GM12864 (cell line): ENCODE measurements around the gene ANKRD62.
A peak's percentile ranks its signal among the peaks of the same experiment; 100 is the strongest.
"Not testable (repeated sequence)": the region's sequence is repeated elsewhere in the genome, so short reads cannot be mapped to it uniquely, and the experiment has no call there.

Experiments used
- DNase-seq: peaks from one replicate; pipeline ENCODE4 v3.0.0-alpha.2; 2011; ENCODE audit warnings: low read depth
- H3K4me3 ChIP-seq: 2 replicates; pipeline ENCODE4 v1.5.1; 2011; ENCODE audit warnings: mild to moderate bottlenecking, low read depth, low read length, control low read depth
- TF ChIP-seq, protein P1 (sequence below): IDR thresholded peaks from 2 replicates; pipeline ENCODE4 v1.5.1; 2011; ENCODE audit warnings: low read depth, mild to moderate bottlenecking, moderate library complexity, low read length, control low read depth, inconsistent platforms; ENCODE audit errors: missing control alignments

The ANKRD62 gene

DNA sequence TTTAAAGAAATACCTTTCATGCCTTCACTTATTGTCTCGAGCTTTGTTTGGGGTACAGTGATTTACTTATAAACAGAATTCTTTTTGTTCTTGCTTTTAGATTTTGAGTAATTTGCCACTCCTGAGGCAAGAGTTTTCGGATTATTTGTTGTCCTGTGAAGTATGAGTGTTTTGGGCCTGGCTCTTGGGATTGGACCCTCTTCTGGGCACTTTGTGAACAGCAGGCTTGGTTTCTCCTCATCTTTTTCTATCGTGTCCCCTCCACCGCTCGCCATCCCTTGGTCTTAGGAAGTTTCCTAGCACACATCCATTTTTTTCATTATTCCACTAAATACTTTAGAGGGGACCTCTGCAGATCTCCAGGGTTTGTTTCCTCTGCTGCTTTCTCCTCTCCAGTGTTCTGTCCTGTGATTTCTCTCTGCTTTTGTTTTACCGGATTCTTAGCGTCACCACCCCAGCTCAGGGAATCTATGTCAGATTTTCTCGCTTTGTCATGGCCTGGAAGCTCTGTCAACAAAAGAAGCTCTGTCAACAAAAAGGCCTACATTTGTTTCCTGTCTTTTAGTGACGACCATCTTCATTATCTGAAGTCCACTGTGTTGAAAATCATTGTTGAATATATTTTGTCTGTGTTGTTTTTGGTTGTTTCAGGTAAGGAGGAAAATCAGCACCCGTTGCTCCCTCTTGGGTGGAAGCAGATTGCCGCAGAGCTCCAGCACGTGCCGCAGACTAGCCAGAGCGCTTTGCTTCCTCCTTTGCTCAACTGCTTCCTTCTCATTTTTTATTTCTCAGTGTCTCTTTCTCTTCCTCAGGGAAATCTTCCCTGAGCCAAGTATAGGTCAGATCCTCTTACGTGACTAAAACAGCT lies 27.8 kb downstream of the ANKRD62 start:
- no peak overlapping the region for H3K4me3 ChIP-seq
- DNase-seq = no peak
- TF ChIP-seq, protein P1, sequence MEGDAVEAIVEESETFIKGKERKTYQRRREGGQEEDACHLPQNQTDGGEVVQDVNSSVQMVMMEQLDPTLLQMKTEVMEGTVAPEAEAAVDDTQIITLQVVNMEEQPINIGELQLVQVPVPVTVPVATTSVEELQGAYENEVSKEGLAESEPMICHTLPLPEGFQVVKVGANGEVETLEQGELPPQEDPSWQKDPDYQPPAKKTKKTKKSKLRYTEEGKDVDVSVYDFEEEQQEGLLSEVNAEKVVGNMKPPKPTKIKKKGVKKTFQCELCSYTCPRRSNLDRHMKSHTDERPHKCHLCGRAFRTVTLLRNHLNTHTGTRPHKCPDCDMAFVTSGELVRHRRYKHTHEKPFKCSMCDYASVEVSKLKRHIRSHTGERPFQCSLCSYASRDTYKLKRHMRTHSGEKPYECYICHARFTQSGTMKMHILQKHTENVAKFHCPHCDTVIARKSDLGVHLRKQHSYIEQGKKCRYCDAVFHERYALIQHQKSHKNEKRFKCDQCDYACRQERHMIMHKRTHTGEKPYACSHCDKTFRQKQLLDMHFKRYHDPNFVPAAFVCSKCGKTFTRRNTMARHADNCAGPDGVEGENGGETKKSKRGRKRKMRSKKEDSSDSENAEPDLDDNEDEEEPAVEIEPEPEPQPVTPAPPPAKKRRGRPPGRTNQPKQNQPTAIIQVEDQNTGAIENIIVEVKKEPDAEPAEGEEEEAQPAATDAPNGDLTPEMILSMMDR = peak; percentile 40

DNA sequence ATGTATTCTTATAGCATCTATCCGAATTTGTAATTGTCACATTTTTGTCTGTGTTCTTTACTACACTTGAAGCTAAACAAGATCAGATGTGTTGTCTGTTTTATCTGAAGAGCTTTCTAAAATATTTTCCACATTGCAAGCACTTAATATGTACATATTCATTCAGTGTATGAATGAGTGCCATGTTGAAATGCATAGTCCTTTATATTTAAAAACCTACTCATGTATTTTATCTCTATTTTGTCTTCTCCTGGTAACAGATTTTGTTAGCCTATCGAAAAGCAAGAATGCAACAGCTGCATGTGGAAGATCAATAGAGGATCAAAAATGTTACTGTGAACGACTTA lies 28.4 kb downstream of the ANKRD62 start:
- not testable (repeated sequence) for H3K4me3 ChIP-seq, DNase-seq

DNA sequence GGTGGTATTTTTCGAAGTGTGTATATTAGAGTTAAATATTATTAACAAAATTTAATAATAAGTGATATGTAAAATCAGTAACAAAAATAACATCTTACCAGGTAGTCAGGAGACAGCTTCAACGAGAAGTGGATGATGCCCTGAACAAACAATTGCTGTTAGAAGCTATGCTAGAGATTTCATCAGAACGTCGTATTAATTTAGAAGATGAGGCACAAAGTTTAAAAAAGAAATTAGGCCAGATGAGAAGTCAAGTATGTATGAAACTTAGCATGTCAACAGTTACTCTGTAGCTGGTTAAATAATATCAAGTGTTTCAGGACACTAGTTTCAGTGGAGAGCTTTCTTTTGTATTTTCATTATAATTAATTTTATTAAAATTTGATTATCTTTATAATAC lies 34.0 kb downstream of the ANKRD62 start:
- DNase-seq, H3K4me3 ChIP-seq: not testable (repeated sequence)

DNA sequence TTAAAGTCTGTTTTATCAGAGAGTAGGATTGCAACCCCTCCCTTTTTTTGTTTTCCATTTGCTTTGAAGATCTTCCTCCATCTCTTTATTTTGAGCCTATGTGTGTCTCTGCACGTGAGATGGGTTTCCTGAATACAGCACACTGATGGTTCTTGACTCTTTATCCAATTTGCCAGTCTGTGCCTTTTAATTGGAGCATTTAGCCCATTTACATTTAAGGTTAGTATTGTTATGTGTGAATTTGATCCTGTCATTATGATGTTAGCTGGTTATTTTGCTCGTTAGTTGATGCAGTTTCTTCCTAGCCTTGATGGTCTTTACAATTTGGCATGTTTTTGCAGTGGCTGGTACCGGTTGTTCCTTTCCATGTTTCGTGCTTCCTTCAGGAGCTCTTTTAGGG lies 45.2 kb downstream of the ANKRD62 start:
- DNase-seq, H3K4me3 ChIP-seq: not testable (repeated sequence)

DNA sequence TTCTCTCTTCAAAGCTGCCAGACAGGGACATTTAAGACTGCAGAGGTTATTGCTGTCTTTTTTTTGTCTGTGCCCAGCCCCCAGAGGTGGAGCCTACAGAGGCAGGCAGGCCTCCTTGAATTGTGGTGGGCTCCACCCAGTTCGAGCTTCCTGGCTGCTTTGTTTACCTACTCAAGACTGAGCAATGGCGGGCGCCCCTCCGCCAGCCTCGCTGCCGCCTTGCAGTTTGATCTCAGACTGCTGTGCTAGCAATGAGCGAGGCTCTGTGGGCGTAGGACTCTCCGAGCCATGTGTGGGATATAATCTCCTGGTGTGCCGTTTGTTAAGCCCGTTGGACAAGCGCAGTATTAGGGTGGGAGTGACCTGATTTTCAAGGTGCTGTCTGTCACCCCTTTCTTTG lies 47.2 kb downstream of the ANKRD62 start:
- not testable (repeated sequence) for DNase-seq, H3K4me3 ChIP-seq

DNA sequence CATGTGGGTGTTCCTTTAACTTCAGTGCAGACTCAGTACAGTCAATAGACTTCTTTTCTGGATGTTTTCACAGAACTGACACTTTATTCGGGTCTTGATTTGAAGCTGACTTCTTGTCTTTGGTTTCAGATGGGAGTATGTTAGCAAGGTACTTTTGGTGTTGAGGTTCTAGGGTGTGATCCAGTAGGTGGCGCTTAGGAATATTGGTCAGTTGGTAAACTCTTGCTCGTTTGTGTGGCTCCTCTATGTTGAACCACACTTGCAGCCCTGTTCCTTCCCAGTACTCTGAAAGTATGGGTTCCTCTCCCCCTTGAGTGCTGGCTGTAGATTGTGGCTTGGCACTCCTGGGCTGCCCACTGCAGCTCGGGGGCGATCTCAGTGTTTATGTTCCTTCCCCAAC lies 48.1 kb downstream of the ANKRD62 start:
- DNase-seq, H3K4me3 ChIP-seq: not testable (repeated sequence)

DNA sequence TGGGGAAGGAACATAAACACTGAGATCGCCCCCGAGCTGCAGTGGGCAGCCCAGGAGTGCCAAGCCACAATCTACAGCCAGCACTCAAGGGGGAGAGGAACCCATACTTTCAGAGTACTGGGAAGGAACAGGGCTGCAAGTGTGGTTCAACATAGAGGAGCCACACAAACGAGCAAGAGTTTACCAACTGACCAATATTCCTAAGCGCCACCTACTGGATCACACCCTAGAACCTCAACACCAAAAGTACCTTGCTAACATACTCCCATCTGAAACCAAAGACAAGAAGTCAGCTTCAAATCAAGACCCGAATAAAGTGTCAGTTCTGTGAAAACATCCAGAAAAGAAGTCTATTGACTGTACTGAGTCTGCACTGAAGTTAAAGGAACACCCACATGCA lies 55.8 kb downstream of the ANKRD62 start:
- H3K4me3 ChIP-seq, DNase-seq: not testable (repeated sequence)

DNA sequence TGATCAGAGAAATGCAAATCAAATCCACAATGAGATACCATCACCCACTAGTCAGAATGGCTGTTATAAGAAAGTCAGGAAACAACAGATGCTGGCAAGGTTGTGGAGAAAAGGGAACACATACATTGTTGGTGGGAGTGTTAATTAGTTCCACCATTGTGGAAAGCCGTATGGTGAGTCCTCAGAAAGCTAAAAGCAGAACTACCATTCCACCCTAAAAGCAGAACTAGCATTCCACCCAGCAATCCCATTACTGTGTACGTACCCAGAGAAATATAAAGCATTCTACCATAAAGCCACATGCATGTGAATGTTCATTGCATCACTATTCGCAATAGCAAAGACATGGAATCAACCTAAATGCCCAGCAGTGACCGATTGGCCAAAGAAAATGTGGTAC lies 60.7 kb downstream of the ANKRD62 start:
- H3K4me3 ChIP-seq = no peak overlapping the region
- TF ChIP-seq, protein P1 = no peak
- no peak for DNase-seq

DNA sequence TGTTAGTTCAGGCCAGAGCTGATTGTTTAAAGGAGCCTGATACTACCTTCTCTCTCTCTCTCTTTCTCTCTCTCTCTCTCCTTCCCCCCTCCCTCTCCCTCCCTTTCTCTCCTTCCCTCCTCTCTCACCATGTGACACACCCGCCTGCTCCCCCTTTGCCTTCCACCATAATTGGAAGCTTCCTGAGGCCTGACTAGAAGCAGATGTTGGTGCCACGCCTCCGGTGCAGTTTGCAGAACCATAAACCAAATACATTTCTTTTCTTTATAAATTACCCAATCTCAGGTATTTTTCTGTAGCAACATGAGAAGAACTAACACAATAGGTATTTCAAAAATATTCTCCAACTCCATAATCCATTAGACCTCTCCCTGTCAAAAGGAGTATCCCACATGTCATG lies 62.4 kb downstream of the ANKRD62 start:
- TF ChIP-seq, protein P1 = no peak
- no peak for DNase-seq
- H3K4me3 ChIP-seq = no peak overlapping the region

DNA sequence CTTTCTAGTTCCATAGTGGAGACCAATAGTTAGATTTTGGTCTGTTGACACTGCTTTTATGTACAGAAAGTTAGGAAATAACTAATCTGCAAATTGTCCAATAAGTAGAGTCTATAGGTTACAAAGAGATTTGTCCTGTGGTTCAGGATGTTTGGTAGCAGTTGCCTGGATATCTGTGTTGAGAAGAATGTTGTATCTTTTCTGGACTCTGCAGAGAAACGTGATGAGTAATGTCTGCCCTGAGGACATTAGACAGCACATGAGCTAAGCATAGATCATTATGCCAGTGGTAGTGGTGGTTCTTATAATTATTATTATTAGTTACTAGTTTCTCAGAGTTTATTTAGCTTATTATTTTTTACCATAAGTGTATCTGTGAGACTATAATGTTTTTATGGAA lies 65.8 kb downstream of the ANKRD62 start:
- TF ChIP-seq, protein P1 = no peak
- no peak for DNase-seq
- H3K4me3 ChIP-seq = no peak overlapping the region
